Breast epithelium (tissue), 3 donors: ENCODE measurements around the gene LDB1.

Experiments
- CTCF ChIP-seq, 3 donors: fragments of 450-650 bp; IDR thresholded peaks; one replicate each; pipeline ENCODE4 v1.5.1; 2016 to 2017; ENCODE audit warnings: antibody characterized with exemption in 3 of 3, mild to moderate bottlenecking in 3 of 3, moderate library complexity in 3 of 3
- POLR2AphosphoS5 ChIP-seq, 3 donors: sonication (generic); formaldehyde crosslinking; IDR thresholded peaks; one replicate each; pipeline ENCODE4 v1.6.1; 2017; ENCODE audit warnings: antibody characterized with exemption in 3 of 3

GRCh38 chr10:102132563-102133372, 12.6 kb upstream of the LDB1 start, which contains the start of gene PPRC1:
- peak; percentile 94 to 98 (median 95) for TF ChIP-seq CTCF (IDR thresholded peaks at IDR 0.05)
- peak; percentile 81 to 86 (median 84) for TF ChIP-seq POLR2AphosphoS5 (IDR thresholded peaks at IDR 0.05)
